Fibroblast of lung (primary cell): ENCODE results near the gene FZD2. TPM values are rescaled to one million over a fixed set of nuclear protein-coding genes. Genes with fewer than 3 reads are reported as not detected.

Source experiments
- DNase-seq, 2 donors: peaks; one replicate each; pipeline versions ENCODE4 v3.0.0 to v3.0.0-alpha.2; 2010; ENCODE audit warnings: low read depth in 2 of 2
- H2AFZ ChIP-seq: 2 replicates; pipeline ENCODE4 v1.5.1; 2012; ENCODE audit warnings: low read length, control low read depth, inconsistent platforms
- H3K27ac ChIP-seq: 2 replicates; pipeline ENCODE4 v1.5.1; 2011; ENCODE audit warnings: low read length, control low read depth; ENCODE audit not compliant: insufficient read depth
- H3K27me3 ChIP-seq: 2 replicates; pipeline ENCODE4 v1.5.1; 2011; ENCODE audit warnings: mild to moderate bottlenecking, low read length; ENCODE audit not compliant: control insufficient read depth, insufficient read depth
- H3K36me3 ChIP-seq: 2 replicates; pipeline ENCODE4 v1.5.1; 2011; ENCODE audit warnings: low read length; ENCODE audit not compliant: control insufficient read depth, insufficient read depth
- H3K4me1 ChIP-seq: 2 replicates; pipeline ENCODE4 v1.5.1; 2011; ENCODE audit warnings: low read length; ENCODE audit not compliant: control insufficient read depth, insufficient read depth; ENCODE audit errors: extremely low read depth
- H3K4me2 ChIP-seq: 2 replicates; pipeline ENCODE4 v1.5.1; 2011; ENCODE audit warnings: low read length, control low read depth; ENCODE audit not compliant: insufficient read depth; ENCODE audit errors: extremely low read depth
- H3K4me3 ChIP-seq, 4 experiments: fragments of 200-600 bp in 1 of 4; sonication (generic) in 1 of 4; replicated peaks in 1 of 4; 2 replicates each; pipeline ENCODE4 v1.5.1; 2011 to 2016; ENCODE audit warnings: low read length in 4 of 4, low read depth in 3 of 4, mild to moderate bottlenecking in 3 of 4, control low read depth in 2 of 4, inconsistent platforms in 1 of 4, mixed read lengths in 1 of 4; ENCODE audit not compliant: insufficient read depth in 1 of 4; ENCODE audit errors: control extremely low read depth in 1 of 4
- H3K79me2 ChIP-seq: 2 replicates; pipeline ENCODE4 v1.5.1; 2012; ENCODE audit warnings: mild to moderate bottlenecking, low read length, inconsistent platforms; ENCODE audit not compliant: control insufficient read depth, insufficient read depth
- H3K9ac ChIP-seq: 2 replicates; pipeline ENCODE4 v1.5.1; 2011; ENCODE audit warnings: mild to moderate bottlenecking, low read length, control low read depth; ENCODE audit not compliant: insufficient read depth
- H3K9me3 ChIP-seq: 2 replicates; pipeline ENCODE4 v1.5.1; 2012; ENCODE audit warnings: low read depth, low read length; ENCODE audit not compliant: control insufficient read depth, insufficient read depth
- H4K20me1 ChIP-seq: 2 replicates; pipeline ENCODE4 v1.5.1; 2011; ENCODE audit warnings: low read length; ENCODE audit not compliant: control insufficient read depth, insufficient read depth; ENCODE audit errors: extremely low read depth
- EZH2 ChIP-seq: IDR thresholded peaks from 2 replicates; pipeline ENCODE4 v1.5.1; 2012; ENCODE audit warnings: low read length, control low read depth, mild to moderate bottlenecking; ENCODE audit errors: missing control alignments
- polyA plus RNA-seq, 2 donors: library from polyadenylated mRNA; depleted of rRNA in 1 of 2; stranded (reverse) in 1 of 2; unstranded in 1 of 2; fragments of >200 nt; gene quantifications; 2 replicates each; pipeline ENCODE4 v1.2.1, GENCODE V29; 2011 to 2012; ENCODE audit warnings: missing spikeins in 1 of 2
- total RNA-seq: library from RNA; depleted of rRNA; stranded (reverse); fragments of >200 nt; gene quantifications from 2 replicates; pipeline ENCODE4 v1.2.1, GENCODE V29; 2014
- TF ChIP-seq, protein P1 (sequence below), 2 donors: IDR thresholded peaks in 1 of 2; conservative IDR thresholded peaks in 1 of 2; 1 replicate in 1 of 2; 2 replicates in 1 of 2; pipeline ENCODE4 v1.5.1; 2011 to 2012; ENCODE audit warnings: low read length in 2 of 2, control low read depth in 1 of 2, inconsistent platforms in 1 of 2, low read depth in 1 of 2, mild to moderate bottlenecking in 1 of 2

The FZD2 gene
- total and polyA plus RNA-seq, 2 donors (not counting 1 experiment from before 2014, with no cell fraction given) = 20.3 to 23.2 TPM

DNA sequence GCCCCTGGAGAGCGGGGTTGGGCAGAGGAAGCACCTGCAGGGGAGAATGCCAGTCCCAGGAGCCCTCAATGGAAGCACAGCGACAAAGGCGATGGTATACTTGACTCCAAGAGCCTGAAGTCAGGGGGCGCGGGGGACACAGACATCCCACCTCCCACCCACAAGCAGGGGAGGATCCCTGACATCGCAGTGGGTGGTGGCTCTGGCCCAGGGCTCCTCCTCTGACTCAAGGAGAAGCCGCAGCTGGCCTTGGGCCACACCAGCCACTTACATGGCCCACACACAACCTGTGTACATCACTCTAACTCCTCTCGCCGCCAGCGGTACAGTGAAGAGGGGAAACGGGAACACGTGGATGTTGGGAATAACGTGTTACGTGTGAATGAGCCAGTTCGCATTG, 44.3 kb downstream of the FZD2 start:
- TF ChIP-seq, protein P1, sequence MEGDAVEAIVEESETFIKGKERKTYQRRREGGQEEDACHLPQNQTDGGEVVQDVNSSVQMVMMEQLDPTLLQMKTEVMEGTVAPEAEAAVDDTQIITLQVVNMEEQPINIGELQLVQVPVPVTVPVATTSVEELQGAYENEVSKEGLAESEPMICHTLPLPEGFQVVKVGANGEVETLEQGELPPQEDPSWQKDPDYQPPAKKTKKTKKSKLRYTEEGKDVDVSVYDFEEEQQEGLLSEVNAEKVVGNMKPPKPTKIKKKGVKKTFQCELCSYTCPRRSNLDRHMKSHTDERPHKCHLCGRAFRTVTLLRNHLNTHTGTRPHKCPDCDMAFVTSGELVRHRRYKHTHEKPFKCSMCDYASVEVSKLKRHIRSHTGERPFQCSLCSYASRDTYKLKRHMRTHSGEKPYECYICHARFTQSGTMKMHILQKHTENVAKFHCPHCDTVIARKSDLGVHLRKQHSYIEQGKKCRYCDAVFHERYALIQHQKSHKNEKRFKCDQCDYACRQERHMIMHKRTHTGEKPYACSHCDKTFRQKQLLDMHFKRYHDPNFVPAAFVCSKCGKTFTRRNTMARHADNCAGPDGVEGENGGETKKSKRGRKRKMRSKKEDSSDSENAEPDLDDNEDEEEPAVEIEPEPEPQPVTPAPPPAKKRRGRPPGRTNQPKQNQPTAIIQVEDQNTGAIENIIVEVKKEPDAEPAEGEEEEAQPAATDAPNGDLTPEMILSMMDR (conservative IDR thresholded peaks at IDR 0.05 in 1 of 2, IDR thresholded peaks at IDR 0.05 in 1 of 2; ENCODE audit: low read depth in 1 of 2, low read length in 2 of 2) = no peak
- TF ChIP-seq EZH2 = no peak
- Histone ChIP-seq H3K9me3 (no peaks in the 10 kb centered on the region), H3K4me3 (no peak overlapping the region), H2AFZ (no peak overlapping the region), H3K4me2 (no peak overlapping the region), H3K27ac (no peak overlapping the region), H3K27me3 (no peaks in the 10 kb centered on the region), H4K20me1 (no peaks in the 10 kb centered on the region), H3K36me3 (no peaks in the 10 kb centered on the region), H3K4me1 (peaks cover 16% of the 10 kb centered on the region), H3K79me2 (no peaks in the 10 kb centered on the region), H3K9ac (no peak overlapping the region)
- DNase-seq = peak; percentile 35 to 71

- Histone ChIP-seq H3K9me3 (no peaks in the 10 kb centered on the region), H3K79me2 (no peaks in the 10 kb centered on the region), H3K27ac (no peak overlapping the region), H2AFZ (no peak overlapping the region), H4K20me1 (no peaks in the 10 kb centered on the region), H3K4me3 (no peak overlapping the region), H3K4me2 (no peak overlapping the region), H3K36me3 (no peaks in the 10 kb centered on the region), H3K4me1 (peaks cover 16% of the 10 kb centered on the region), H3K9ac (no peak overlapping the region), H3K27me3 (no peaks in the 10 kb centered on the region)
- no peak for DNase-seq
- TF ChIP-seq EZH2 = no peak
- TF ChIP-seq, protein P1 (conservative IDR thresholded peaks at IDR 0.05 in 1 of 2, IDR thresholded peaks at IDR 0.05 in 1 of 2; ENCODE audit: low read depth in 1 of 2, low read length in 2 of 2) = no peak
Measured at GRCh38 chr17:44601973-44602372, 44.7 kb downstream of the FZD2 start.

DNA sequence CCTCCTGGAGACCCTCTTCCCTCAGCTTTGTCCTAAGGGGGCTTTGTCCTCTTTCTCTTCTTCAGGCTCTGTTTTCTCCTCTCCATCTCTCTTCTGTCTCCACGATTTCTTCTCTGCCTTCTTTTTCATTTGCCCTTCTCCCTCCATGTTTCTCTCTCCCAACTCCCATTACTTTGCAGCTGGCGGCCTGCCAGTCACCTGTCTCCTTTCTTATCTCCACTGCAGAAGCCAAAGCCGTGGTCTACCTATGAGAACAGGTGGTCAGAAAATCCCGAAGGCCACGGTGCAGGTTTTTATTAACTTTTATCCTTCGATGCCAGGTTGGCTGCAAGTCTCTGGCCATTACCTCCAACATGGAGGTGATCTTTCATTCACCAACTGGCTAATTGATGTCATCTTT, 45.1 kb downstream of the FZD2 start:
- Histone ChIP-seq H3K9ac (no peak overlapping the region), H4K20me1 (no peaks in the 10 kb centered on the region), H2AFZ (no peak overlapping the region), H3K79me2 (no peaks in the 10 kb centered on the region), H3K27me3 (no peaks in the 10 kb centered on the region), H3K4me1 (peaks cover 16% of the 10 kb centered on the region), H3K9me3 (no peaks in the 10 kb centered on the region), H3K4me2 (no peak overlapping the region), H3K27ac (no peak overlapping the region), H3K36me3 (no peaks in the 10 kb centered on the region), H3K4me3 (no peak overlapping the region)
- DNase-seq = no peak
- TF ChIP-seq EZH2 = no peak
- TF ChIP-seq, protein P1 (conservative IDR thresholded peaks at IDR 0.05 in 1 of 2, IDR thresholded peaks at IDR 0.05 in 1 of 2; ENCODE audit: low read depth in 1 of 2, low read length in 2 of 2) = no peak
